Daoy (cell line): ENCODE results near the gene ANO4. TPM values are rescaled to one million over a fixed set of nuclear protein-coding genes. Genes with fewer than 3 reads are reported as not detected.
A peak's percentile ranks its signal among the peaks of the same experiment; 100 is the strongest.

Experiments
- DNase-seq: peaks from one replicate; pipeline ENCODE4 v3.0.0-alpha.2; 2015; ENCODE audit warnings: low read depth
- total RNA-seq: library from RNA; depleted of rRNA; stranded (reverse); fragments of >200 nt; shearing (Covaris generic); gene quantifications from 2 replicates; pipeline ENCODE4 v1.2.3, GENCODE V29; 2014

ANO4 gene
- total RNA-seq, 1 experiment from 2014 or later: 3.4 TPM

- DNase-seq: no peak
Observed at GRCh38 chr12:100951756-100952155, 157.2 kb downstream of the ANO4 start.

GRCh38 chr12:100953217-100953616, 158.6 kb downstream of the ANO4 start:
- DNase-seq: peak; percentile 11

- DNase-seq: no peak
Observed at GRCh38 chr12:100953677-100954076, 159.1 kb downstream of the ANO4 start.

GRCh38 chr12:100954118-100954517, 159.5 kb downstream of the ANO4 start:
- DNase-seq: no peak

GRCh38 chr12:100955139-100955538, 160.6 kb downstream of the ANO4 start:
- DNase-seq: peak; percentile 94

GRCh38 chr12:100956311-100956852, 161.8 kb downstream of the ANO4 start:
- DNase-seq: no peak

- DNase-seq: peak; percentile 57
Observed at GRCh38 chr12:100959481-100959880, 164.9 kb downstream of the ANO4 start.

- DNase-seq: no peak
Observed at GRCh38 chr12:100962086-100962712, 167.6 kb downstream of the ANO4 start.

- DNase-seq: no peak
Observed at GRCh38 chr12:100963381-100963780, 168.8 kb downstream of the ANO4 start.

GRCh38 chr12:100964028-100964427, 169.5 kb downstream of the ANO4 start:
- no peak for DNase-seq

GRCh38 chr12:100967189-100967588, 172.6 kb downstream of the ANO4 start:
- DNase-seq: no peak

GRCh38 chr12:100970894-100971293, 176.3 kb downstream of the ANO4 start:
- DNase-seq: no peak

- DNase-seq: no peak
Observed at GRCh38 chr12:100972121-100972520, 177.5 kb downstream of the ANO4 start.

- no peak for DNase-seq
Observed at GRCh38 chr12:100974341-100974740, 179.8 kb downstream of the ANO4 start.

- no peak for DNase-seq
Observed at GRCh38 chr12:100974747-100975146, 180.2 kb downstream of the ANO4 start.

GRCh38 chr12:100976735-100977134, 182.2 kb downstream of the ANO4 start:
- DNase-seq: no peak

- no peak for DNase-seq
Observed at GRCh38 chr12:100980856-100981255, 186.3 kb downstream of the ANO4 start.

GRCh38 chr12:100982511-100983183, 188.1 kb downstream of the ANO4 start:
- DNase-seq: no peak

- DNase-seq: no peak
Observed at GRCh38 chr12:100984796-100985195, 190.2 kb downstream of the ANO4 start.

- peak; percentile 25 for DNase-seq
Observed at GRCh38 chr12:100986595-100987547, 192.3 kb downstream of the ANO4 start.

GRCh38 chr12:100987552-100988521, 193.3 kb downstream of the ANO4 start:
- DNase-seq: peak; percentile 81
